Skin epidermis (tissue), 12 donors: Measurements from ENCODE around the gene AMN1.
"Not testable (repeated sequence)": the region's sequence is repeated elsewhere in the genome, so short reads cannot be mapped to it uniquely, and the experiment has no call there.

Source experiments
- H3K27ac ChIP-seq, 21 experiments: fragments of 200-600 bp; sonication (generic) in 11 of 21; one replicate each; pipeline ENCODE4 v1.5.0; 2020; ENCODE audit warnings: mild to moderate bottlenecking in 3 of 21, inconsistent platforms in 2 of 21, moderate library complexity in 2 of 21
- H3K4me3 ChIP-seq, 7 experiments: fragments of 200-600 bp; sonication (generic) in 2 of 7; one replicate each; pipeline ENCODE4 v1.5.0; 2020; ENCODE audit warnings: inconsistent platforms in 2 of 7, mild to moderate bottlenecking in 2 of 7, moderate library complexity in 1 of 7

Gene AMN1

GRCh38 chr12:31702047-31702446 lies 26.8 kb downstream of the AMN1 start:
- no peak overlapping the region for H3K4me3 ChIP-seq
- no peak overlapping the region for H3K27ac ChIP-seq

- not testable (repeated sequence) for H3K27ac ChIP-seq, H3K4me3 ChIP-seq
These were observed 38.9 kb downstream of the AMN1 start for GRCh38 chr12:31689921-31690320.

GRCh38 chr12:31687101-31687527 lies 41.7 kb downstream of the AMN1 start:
- H3K27ac ChIP-seq, result peak overlapping the region in 5 of 21 experiments; percentile 30 to 76 (median 43)
- H3K4me3 ChIP-seq, result no peak overlapping the region

- Histone ChIP-seq H3K27ac (peak overlapping the region in 4 of 21 experiments; percentile 7 to 76 (median 26)), H3K4me3 (no peak overlapping the region)
These were observed 43.0 kb downstream of the AMN1 start for GRCh38 chr12:31685801-31686200.

- Histone ChIP-seq H3K4me3 (no peak overlapping the region), H3K27ac (peak overlapping the region in 2 of 21 experiments; percentile 21 to 61)
These were observed 46.5 kb downstream of the AMN1 start for GRCh38 chr12:31682136-31682962.

GRCh38 chr12:31672521-31672920 lies 56.3 kb downstream of the AMN1 start:
- H3K4me3 ChIP-seq, result no peak overlapping the region

GRCh38 chr12:31669582-31669981 lies 59.2 kb downstream of the AMN1 start:
- H3K4me3 ChIP-seq, H3K27ac ChIP-seq: not testable (repeated sequence)

More at GRCh38 chr12:31672521-31672920, 56.3 kb downstream of the AMN1 start:
- no peak overlapping the region for H3K27ac ChIP-seq

- Histone ChIP-seq H3K4me3 (no peak overlapping the region), H3K27ac (no peak overlapping the region)
These were observed 59.8 kb downstream of the AMN1 start for GRCh38 chr12:31669020-31669419.

- Histone ChIP-seq H3K4me3 (no peak overlapping the region), H3K27ac (no peak overlapping the region)
These were observed 64.8 kb downstream of the AMN1 start for GRCh38 chr12:31664038-31664437.

- no peak overlapping the region for H3K27ac ChIP-seq
- H3K4me3 ChIP-seq, result no peak overlapping the region
These were observed 65.2 kb downstream of the AMN1 start for GRCh38 chr12:31663576-31663975.

GRCh38 chr12:31662176-31662849 lies 66.5 kb downstream of the AMN1 start:
- no peak overlapping the region for H3K4me3 ChIP-seq
- H3K27ac ChIP-seq, result peak overlapping the region in 2 of 21 experiments; percentile 49 to 50

- Histone ChIP-seq H3K4me3 (peak within 1 kb of the TSS; percentile 45 to 73 (median 58)), H3K27ac (peak within 1 kb of the TSS; percentile 60 to 99 (median 93))
These were observed 69.5 kb downstream of the AMN1 start, which contains the start of gene ETFBKMT for GRCh38 chr12:31659087-31659942. TSS of gene ETFBKMT (plus strand) at chr12:31659688. CDS start at chr12:31661954, 2,266 bp downstream.

- H3K27ac ChIP-seq, result peak overlapping the region in 20 of 21 experiments; percentile 80 to 99 (median 93)
- H3K4me3 ChIP-seq, result peak overlapping the region; percentile 45 to 73 (median 58)
These were observed 70.2 kb downstream of the AMN1 start for GRCh38 chr12:31658471-31659086.

- H3K27ac ChIP-seq, result peak overlapping the region in 2 of 21 experiments; percentile 4 to 45
- no peak overlapping the region for H3K4me3 ChIP-seq
These were observed 73.0 kb downstream of the AMN1 start for GRCh38 chr12:31655792-31656191.

GRCh38 chr12:31655208-31655607 lies 73.6 kb downstream of the AMN1 start:
- no peak overlapping the region for H3K27ac ChIP-seq
- no peak overlapping the region for H3K4me3 ChIP-seq

GRCh38 chr12:31651893-31652521 lies 76.8 kb downstream of the AMN1 start:
- Histone ChIP-seq H3K4me3 (peak overlapping the region in 3 of 7 experiments; percentile 13 to 39 (median 26)), H3K27ac (peak overlapping the region in 1 of 21 experiments; percentile 81)

GRCh38 chr12:31650918-31651317 lies 77.9 kb downstream of the AMN1 start:
- Histone ChIP-seq H3K4me3 (peak overlapping the region in 3 of 7 experiments; percentile 13 to 39 (median 26)), H3K27ac (peak overlapping the region in 1 of 21 experiments; percentile 73)

- H3K27ac ChIP-seq, result no peak overlapping the region
- no peak overlapping the region for H3K4me3 ChIP-seq
These were observed 81.7 kb downstream of the AMN1 start for GRCh38 chr12:31647086-31647491.

- Histone ChIP-seq H3K4me3 (no peak overlapping the region), H3K27ac (no peak overlapping the region)
These were observed 82.9 kb downstream of the AMN1 start for GRCh38 chr12:31645924-31646323.
